HG03060 (cell line): Measurements from ENCODE around the gene STUB1.

Experiments
- ATAC-seq: cut with Tn5 transposase; IDR thresholded peaks from one replicate; pipeline ENCODE4 v1.9.1; 2021; ENCODE audit warnings: low read depth, moderate number of reproducible peaks; ENCODE audit not compliant: unreplicated experiment

STUB1 gene

DNA sequence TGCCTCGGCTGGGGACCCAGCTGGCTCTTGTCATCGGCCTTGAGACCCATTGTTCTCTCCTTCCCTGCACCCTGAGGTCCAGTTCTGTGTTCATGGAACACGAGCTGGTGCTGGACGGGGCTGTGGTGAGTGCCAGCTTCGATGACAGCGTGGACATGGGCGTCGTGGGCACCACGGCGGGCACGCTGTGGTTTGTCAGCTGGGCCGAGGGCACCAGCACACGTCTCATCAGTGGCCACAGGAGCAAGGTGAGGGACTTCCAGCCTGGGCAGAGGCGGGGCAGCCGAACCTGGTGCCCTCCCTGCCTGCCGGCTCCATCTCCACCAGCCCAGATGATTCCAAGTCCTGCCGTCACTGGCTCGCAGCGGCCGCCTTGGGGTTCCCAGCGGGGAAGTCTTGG is 17.6 kb upstream of the STUB1 start:
- ATAC-seq = no peak

DNA sequence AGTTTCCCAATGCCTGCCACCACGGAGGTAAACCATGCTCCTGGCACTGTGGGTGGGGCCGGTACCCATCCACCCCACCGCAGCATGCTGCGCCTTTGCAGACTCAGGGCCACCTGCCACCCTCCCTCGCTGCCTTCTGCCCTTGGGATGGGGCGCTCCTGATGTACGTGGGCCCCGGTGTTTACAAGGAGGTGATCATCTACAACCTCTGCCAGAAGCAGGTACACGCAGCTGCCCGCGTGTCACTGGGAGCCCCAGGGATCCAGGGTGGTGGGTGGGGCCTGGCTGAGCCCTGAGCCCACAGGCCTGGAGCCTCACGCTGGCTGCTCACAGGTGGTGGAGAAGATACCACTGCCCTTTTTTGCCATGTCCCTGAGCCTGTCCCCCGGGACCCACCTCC is 13.6 kb upstream of the STUB1 start:
- no peak for ATAC-seq

DNA sequence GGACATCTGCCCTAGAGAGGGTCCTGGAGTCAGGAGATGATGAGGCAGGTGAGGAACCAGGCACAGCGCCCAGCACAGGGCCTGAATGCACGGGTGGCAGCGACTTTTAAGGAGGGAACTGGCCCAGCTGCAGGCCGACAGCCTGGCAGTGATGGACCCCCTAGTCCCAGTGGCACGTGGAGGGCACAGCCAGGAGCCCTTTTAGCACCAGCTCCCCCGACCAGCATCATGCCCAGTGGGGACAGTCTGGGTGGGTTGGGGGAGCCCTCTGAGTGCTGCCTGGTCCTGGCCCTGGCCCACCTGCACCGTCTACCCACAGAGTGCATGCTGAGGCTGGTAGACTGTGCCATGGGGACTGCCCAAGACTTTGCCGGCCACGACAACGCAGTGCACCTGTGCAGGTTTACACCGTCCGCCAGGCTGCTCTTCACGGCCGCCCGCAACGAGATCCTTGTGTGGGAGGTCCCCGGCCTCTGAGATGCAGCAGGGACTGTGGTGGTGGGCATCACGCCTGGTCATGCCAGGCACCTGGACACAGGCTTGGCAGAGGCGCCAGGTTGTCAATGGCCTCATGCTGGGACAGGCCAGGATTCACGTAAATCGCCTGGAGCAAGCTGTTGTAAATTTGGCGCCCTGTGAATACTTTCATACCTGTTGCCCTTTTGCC is 13.0 kb upstream of the STUB1 start:
- no peak for ATAC-seq

GRCh38 chr16:667780-668518 is 12.3 kb upstream of the STUB1 start, which contains the start of gene RHOT2:
Gene RHOT2, plus strand, starts transcription at chr16:668132. Its CDS starts 68 bp downstream, at chr16:668200.
- ATAC-seq = peak; percentile 42

GRCh38 chr16:668519-669171 is 11.6 kb upstream of the STUB1 start:
- ATAC-seq = no peak

DNA sequence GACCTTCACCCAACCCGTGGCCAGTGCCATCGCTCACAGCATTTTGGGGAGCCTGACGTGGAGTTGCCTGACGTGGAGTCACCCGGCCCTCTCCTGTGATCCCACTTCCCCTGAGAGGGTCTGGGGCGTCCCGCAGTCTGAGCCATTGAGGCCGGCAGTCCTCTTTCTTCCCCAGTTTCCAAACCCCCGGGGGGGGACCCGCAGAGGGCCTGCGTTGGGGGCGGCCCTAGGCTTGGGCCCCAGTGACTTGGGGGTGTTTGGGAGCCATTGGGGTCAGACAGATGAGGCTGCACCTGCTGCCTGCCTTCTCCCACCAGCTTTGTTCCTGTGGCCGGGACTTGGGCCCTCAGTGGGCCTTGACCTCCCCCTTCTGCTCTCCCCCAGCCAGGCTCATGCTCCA is 10.5 kb upstream of the STUB1 start:
- no peak for ATAC-seq

DNA sequence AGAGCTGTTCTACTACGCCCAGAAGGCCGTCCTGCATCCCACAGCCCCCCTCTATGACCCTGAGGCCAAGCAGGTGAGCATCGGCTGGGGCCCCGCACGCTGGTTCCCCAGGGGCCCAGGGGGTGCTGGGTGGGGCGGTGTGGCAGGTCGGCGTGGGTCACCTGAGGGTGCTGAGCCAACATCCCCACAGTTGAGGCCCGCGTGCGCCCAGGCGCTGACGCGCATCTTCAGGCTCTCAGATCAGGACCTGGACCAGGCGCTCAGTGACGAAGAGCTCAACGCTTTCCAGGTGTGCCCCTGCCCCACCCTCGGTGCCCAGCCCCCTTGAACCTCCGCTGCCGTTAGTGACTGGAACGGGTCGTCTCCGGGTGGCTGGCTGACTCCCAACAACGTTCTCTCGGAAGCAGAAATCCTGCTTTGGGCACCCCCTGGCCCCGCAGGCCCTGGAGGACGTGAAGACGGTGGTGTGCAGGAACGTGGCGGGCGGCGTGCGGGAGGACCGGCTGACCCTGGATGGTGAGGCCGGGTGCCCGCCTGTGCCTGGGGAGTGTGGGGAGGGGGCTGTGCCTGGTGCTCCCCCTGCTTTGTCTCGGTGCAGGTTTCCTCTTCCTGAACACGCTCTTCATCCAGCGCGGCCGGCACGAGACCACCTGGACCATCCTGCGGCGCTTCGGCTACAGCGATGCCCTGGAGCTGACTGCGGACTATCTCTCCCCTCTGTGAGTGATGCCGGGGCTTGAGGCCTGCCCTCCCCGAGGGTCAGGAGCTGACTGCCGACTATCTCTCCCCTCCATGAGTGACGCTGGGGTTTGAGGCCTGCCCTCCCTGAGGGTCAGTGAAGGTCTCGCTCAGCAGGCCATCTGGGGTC is 9.5 kb upstream of the STUB1 start:
- no peak for ATAC-seq

DNA sequence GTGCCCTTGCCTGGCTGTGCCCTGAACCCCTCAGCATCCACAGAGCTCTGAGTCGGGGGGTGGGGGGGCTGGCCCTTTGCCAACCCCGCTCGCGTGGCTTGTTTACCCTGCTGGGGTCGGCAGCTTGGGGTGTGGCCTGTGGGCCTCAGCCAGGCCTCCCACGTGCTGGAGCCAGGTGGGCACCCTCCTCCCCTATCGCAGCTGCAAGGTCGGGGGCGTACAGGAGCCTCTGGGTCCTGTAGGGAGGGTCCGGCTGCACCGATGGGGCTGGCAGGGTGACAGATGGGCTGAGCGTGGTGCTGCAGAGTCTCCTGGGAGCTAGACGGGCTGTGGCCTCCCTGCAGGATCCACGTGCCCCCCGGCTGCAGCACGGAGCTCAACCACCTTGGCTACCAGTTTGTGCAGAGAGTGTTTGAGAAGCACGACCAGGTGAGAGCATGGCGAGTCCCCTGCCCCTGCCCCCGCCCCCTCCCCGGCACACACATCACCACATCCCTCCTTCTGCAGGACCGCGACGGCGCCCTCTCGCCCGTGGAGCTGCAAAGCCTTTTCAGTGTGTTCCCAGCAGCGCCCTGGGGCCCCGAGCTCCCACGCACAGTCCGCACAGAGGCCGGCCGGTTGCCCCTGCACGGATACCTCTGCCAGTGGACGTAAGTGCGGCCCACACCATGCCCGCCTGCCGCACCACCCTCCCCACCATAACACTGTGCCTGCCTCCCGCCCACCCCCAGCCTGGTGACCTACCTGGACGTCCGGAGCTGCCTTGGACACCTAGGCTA is 8.7 kb upstream of the STUB1 start:
- no peak for ATAC-seq

DNA sequence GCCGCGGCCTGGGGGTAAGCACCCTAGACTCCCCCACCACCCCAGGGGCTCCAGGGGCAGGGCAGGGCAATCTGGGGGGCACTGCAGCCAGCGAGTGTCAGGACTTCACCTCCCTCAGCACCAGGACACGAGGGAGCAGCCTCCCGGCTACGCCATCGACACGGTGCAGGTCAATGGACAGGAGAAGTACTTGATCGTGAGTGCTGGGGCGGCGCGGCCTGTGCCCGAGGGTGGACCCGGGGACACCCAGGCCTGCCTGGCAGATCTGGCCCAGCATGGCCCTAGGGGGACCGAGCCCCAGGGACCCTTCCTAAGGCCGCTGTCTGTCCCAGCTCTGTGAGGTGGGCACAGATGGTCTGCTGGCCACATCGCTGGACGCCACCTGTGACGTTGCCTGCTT is 7.8 kb upstream of the STUB1 start:
- no peak for ATAC-seq

DNA sequence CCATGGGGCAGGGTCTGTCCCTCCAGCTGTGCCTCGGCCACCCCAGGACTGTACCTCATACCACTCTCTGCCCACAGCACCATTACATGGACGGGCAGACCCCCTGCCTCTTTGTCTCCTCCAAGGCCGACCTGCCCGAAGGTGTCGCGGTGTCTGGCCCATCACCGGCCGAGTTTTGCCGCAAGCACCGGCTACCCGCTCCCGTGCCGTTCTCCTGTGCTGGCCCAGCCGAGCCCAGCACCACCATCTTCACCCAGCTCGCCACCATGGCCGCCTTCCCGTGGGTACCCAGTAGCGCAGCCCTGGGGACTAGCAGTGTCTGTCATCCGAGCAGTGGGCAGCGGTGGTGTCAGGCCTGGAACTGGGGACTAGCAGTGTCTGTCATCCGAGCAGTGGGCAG is 7.4 kb upstream of the STUB1 start:
- ATAC-seq = no peak

DNA sequence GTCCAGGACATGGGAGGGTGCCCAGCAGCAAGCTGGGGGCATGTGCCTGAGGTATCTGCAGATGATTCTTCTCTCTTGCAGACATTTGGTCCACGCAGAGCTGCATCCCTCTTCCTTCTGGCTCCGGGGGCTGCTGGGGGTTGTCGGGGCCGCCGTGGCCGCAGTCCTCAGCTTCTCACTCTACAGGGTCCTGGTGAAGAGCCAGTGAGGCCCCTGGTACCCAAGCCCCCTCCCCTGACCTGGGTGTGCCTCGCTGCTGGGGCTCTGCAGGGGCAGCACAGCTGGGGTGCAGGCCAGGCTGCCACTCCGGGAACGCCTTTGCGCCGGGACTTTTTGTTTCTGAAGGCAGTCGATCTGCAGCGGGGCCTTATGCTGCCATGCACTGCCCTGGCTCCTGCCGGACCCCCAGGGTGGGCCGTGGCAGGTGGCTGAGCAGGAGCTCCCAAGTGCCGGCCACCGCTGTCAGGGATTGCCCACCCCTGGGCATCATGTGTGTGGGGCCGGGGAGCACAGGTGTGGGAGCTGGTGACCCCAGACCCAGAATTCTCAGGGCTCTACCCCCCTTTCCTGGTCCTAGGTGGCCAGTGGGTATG is 6.7 kb upstream of the STUB1 start:
- no peak for ATAC-seq

- no peak for ATAC-seq
Observed at GRCh38 chr16:674214-674881, 5.9 kb upstream of the STUB1 start.

DNA sequence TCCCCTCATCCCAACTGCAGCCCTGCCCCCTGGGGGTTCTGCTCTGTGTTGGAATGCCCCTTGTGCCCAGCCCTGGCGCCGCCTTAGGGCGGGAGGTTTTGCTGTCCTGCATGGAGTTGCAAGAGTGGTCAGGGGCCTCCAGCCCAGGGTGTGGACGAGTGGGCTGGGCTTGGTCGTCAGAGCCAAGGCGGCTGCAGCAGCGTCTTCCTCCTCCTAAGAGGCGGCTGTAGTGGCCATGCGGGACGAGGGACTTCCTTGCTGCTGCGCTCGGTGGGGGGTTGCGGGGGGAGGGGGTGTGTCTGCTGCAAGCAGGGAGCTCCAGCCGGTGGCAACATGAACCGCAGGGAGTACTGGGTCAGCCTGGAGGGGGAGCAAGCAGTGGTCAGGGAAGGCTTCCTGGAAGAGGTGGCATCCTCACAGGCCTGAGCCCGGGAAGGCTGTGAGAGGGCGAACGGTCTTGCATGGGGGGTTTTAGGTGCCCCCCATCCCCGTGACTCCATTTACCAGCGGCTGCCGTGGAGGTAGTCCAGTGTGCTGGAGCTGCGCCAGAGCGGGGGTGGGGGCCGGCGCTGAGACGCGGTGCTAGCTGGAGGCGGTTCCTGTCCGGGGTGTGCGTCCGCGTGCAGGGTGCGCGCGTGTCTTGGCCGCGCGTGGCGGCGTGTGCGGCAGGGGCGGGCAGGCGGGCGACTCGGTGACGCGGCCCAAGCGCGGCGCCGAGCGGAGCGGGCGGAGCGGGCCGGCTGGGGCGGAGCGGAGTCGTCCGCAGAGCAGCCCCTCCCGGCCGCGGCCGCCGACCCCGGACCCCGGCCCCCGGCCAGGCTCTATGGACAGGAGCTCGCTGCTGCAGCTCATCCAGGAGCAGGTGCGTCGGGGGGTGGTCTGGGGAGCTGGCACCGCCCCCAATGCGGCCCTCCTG is 5.0 kb upstream of the STUB1 start, which contains the start of gene RHBDL1:
TSS of gene RHBDL1 (plus strand) at position 704 of the 916 bp plus-strand sequence. CDS start at position 824, 120 bp downstream.
- ATAC-seq = no peak

GRCh38 chr16:675884-676564 is 4.2 kb upstream of the STUB1 start:
- no peak for ATAC-seq

- no peak for ATAC-seq
Observed at GRCh38 chr16:676565-676902, 3.7 kb upstream of the STUB1 start.

- no peak for ATAC-seq
Observed at GRCh38 chr16:676913-677312, 3.3 kb upstream of the STUB1 start.
